OCI-LY3 (cell line): ENCODE measurements around the gene WDR37.

Experiments
- H2AFZ ChIP-seq: fragments of 200-600, 300-600 bp; shearing (Covaris generic); 2 replicates; pipeline ENCODE4 v1.6.0; 2014; ENCODE audit warnings: antibody characterized with exemption, low read depth, low read length
- H3K27ac ChIP-seq: fragments of 200-600, 300-600 bp; sonication (generic); 2 replicates; pipeline ENCODE4 v1.5.1; 2014; ENCODE audit warnings: mild to moderate bottlenecking, low read length, moderate library complexity, mixed read lengths
- H3K27me3 ChIP-seq: fragments of 200-600, 300-600 bp; sonication (generic); 2 replicates; pipeline ENCODE4 v1.6.1; 2014; ENCODE audit warnings: low read depth, low read length, mixed read lengths
- H3K36me3 ChIP-seq: fragments of 200-600, 300-600 bp; sonication (generic); replicated peaks from 2 replicates; pipeline ENCODE3; 2014; ENCODE audit warnings: low read depth, low read length, mixed read lengths
- H3K4me1 ChIP-seq: fragments of 300-600, 200-600 bp; sonication (generic); 2 replicates; pipeline ENCODE4 v1.6.1; 2014; ENCODE audit warnings: low read length, mixed read lengths
- H3K4me2 ChIP-seq: fragments of 200-600, 300-600 bp; sonication (generic); 2 replicates; pipeline ENCODE4 v1.6.1; 2014; ENCODE audit warnings: low read length, mixed read lengths
- H3K4me3 ChIP-seq: fragments of 300-600, 200-600 bp; sonication (generic); 2 replicates; pipeline ENCODE4 v1.5.1; 2014; ENCODE audit warnings: antibody characterized with exemption, mild to moderate bottlenecking, low read length, moderate library complexity
- H3K79me2 ChIP-seq: fragments of 300-600, 200-600 bp; shearing (Covaris generic); 2 replicates; pipeline ENCODE4 v1.6.1; 2014; ENCODE audit warnings: mild to moderate bottlenecking, low read length, mixed read lengths
- H3K9ac ChIP-seq: fragments of 300-600, 200-600 bp; shearing (Covaris generic); 2 replicates; pipeline ENCODE4 v1.6.0; 2014; ENCODE audit warnings: mild to moderate bottlenecking, low read length, moderate library complexity
- H3K9me3 ChIP-seq: fragments of 200-600, 300-600 bp; shearing (Covaris generic); 2 replicates; pipeline ENCODE4 v1.6.1; 2014; ENCODE audit warnings: low read length, mixed read lengths; ENCODE audit not compliant: insufficient read depth
- H4K20me1 ChIP-seq: fragments of 200-600, 300-600 bp; sonication (generic); 2 replicates; pipeline ENCODE4 v1.6.1; 2016; ENCODE audit warnings: low read length, mixed read lengths; ENCODE audit not compliant: insufficient read depth
- EZH2phosphoT487 ChIP-seq: fragments of 200-600 bp; shearing (Covaris generic); IDR thresholded peaks from 2 replicates; pipeline ENCODE4 v1.6.1; 2018; ENCODE audit warnings: antibody characterized with exemption, mixed run types, low read depth
- TF ChIP-seq, protein P1 (sequence below): fragments of 200-600, 300-600 bp; sonication (generic); IDR thresholded peaks from 2 replicates; pipeline ENCODE4 v1.5.1; 2014; ENCODE audit warnings: antibody characterized with exemption, low read length, low read depth

The WDR37 gene

DNA sequence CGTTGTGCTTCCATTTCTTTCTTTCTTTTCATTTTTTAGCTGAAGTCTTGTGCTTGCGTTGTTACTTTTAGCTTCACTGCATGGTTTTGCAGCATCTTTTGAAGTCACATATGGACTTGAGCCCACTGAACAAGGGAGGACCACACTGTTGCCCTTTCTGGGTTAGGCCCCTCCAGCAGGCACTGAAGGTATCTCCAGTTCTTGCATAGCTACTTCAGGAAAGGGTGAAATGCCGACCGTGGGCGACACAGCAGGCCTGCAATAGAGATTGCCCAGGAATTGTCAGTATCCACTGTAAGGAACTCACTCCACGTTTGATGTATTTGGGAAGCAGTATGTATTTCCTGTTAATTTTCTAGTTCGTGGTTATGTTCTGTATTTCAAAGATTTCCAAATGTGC lies 85.1 kb downstream of the WDR37 start:
- Histone ChIP-seq H3K9ac (no peak overlapping the region), H3K4me2 (no peak overlapping the region), H3K36me3 (no peaks in the 10 kb centered on the region), H3K4me1 (no peaks in the 10 kb centered on the region), H3K79me2 (no peaks in the 10 kb centered on the region), H4K20me1 (no peaks in the 10 kb centered on the region), H2AFZ (no peak overlapping the region), H3K9me3 (no peaks in the 10 kb centered on the region), H3K27ac (no peak overlapping the region), H3K27me3 (no peaks in the 10 kb centered on the region), H3K4me3 (no peak overlapping the region)
- no peak for TF ChIP-seq EZH2phosphoT487
- TF ChIP-seq, protein P1, sequence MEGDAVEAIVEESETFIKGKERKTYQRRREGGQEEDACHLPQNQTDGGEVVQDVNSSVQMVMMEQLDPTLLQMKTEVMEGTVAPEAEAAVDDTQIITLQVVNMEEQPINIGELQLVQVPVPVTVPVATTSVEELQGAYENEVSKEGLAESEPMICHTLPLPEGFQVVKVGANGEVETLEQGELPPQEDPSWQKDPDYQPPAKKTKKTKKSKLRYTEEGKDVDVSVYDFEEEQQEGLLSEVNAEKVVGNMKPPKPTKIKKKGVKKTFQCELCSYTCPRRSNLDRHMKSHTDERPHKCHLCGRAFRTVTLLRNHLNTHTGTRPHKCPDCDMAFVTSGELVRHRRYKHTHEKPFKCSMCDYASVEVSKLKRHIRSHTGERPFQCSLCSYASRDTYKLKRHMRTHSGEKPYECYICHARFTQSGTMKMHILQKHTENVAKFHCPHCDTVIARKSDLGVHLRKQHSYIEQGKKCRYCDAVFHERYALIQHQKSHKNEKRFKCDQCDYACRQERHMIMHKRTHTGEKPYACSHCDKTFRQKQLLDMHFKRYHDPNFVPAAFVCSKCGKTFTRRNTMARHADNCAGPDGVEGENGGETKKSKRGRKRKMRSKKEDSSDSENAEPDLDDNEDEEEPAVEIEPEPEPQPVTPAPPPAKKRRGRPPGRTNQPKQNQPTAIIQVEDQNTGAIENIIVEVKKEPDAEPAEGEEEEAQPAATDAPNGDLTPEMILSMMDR, result no peak

DNA sequence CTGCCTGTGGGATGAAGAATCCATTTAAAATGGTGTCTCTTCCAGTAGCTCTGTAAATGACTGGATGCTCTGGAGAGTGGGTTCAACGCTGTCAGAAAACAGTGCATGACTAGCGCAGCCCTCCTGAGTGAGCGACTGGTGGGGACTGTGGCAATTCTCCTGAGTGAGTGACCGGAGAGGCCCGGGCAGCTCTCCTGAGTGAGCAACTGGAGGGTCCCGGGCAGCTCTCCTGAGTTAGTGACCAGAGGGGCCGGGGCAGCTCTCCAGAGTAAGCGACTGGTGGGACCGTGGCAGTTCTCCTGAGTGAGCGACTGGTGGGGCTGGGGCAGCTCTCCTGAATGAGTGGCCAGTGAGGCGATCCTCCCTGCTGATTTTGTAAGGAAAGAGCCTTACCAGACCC lies 85.5 kb downstream of the WDR37 start:
- Histone ChIP-seq H3K79me2 (no peaks in the 10 kb centered on the region), H3K36me3 (no peaks in the 10 kb centered on the region), H3K27ac (no peak overlapping the region), H3K4me2 (no peak overlapping the region), H4K20me1 (no peaks in the 10 kb centered on the region), H3K9ac (no peak overlapping the region), H3K4me1 (no peaks in the 10 kb centered on the region), H3K27me3 (no peaks in the 10 kb centered on the region), H2AFZ (no peak overlapping the region), H3K4me3 (no peak overlapping the region), H3K9me3 (no peaks in the 10 kb centered on the region)
- TF ChIP-seq EZH2phosphoT487, result no peak

DNA sequence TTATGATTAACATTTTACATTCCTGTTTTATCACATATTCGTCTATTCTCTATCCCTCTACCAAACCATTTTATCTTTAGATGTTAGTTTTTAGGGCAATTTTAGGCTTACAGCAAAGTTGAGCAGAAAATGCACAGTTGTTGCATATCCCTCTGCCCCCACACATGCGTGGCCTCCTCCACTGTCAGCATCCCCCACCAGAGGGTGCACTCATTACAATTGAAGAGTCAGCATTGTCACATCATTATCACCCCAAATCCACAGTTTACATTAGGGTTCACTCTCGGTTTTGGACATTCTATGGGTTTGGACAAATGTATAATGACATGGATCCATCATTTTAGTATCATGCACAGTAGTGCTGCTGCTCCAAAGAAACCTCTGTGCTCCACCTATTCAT lies 86.4 kb downstream of the WDR37 start:
- no peak for TF ChIP-seq EZH2phosphoT487
- TF ChIP-seq, protein P1, result peak; percentile 52
- Histone ChIP-seq H3K9ac (no peak overlapping the region), H3K4me2 (no peak overlapping the region), H3K9me3 (no peaks in the 10 kb centered on the region), H3K4me3 (no peak overlapping the region), H2AFZ (no peak overlapping the region), H3K4me1 (no peaks in the 10 kb centered on the region), H3K27ac (no peak overlapping the region), H3K79me2 (no peaks in the 10 kb centered on the region), H3K36me3 (no peaks in the 10 kb centered on the region), H4K20me1 (no peaks in the 10 kb centered on the region), H3K27me3 (no peaks in the 10 kb centered on the region)

DNA sequence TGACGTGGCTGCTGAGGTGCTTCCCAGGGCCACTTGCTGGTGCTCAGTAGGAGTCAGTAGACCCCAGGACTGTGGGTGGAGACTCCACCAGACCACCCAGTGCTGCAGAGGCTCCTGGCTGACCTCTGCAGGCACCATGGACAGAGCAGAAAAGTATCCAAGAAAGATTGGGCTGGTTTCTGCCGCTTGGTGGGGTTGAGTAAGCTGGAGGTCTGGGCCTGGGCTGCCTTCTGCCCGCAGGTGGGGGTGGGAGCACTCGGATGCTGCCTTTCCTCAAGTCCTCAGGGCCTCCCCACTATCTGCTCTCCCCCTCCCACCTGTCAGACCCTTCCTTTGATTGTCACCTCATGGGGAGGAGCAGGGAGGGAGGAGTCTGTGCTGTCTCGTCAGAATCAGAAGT lies 91.6 kb downstream of the WDR37 start:
- no peaks in the 10 kb centered on the region for H3K79me2 ChIP-seq
- TF ChIP-seq, protein P1, result no peak
- TF ChIP-seq EZH2phosphoT487, result no peak
- H3K4me3 ChIP-seq, result no peak overlapping the region
- H3K9me3 ChIP-seq, result no peaks in the 10 kb centered on the region
- peaks cover 22% of the 10 kb centered on the region for H3K4me1 ChIP-seq
- no peaks in the 10 kb centered on the region for H3K36me3 ChIP-seq
- no peaks in the 10 kb centered on the region for H3K27me3 ChIP-seq
- no peak overlapping the region for H2AFZ ChIP-seq
- H3K4me2 ChIP-seq, result no peak overlapping the region
- no peak overlapping the region for H3K9ac ChIP-seq
- no peak overlapping the region for H3K27ac ChIP-seq
- no peaks in the 10 kb centered on the region for H4K20me1 ChIP-seq
